HUES48 (cell line): ENCODE measurements around the gene NARS2.
"Not testable (repeated sequence)": the region's sequence is repeated elsewhere in the genome, so short reads cannot be mapped to it uniquely, and the experiment has no call there.

Experiments
- H3K27ac ChIP-seq: one replicate; pipeline ENCODE4 v1.7.0; 2013; ENCODE audit warnings: low read depth, low read length, inconsistent platforms
- H3K27me3 ChIP-seq: 2 replicates; pipeline ENCODE4 v1.6.1; 2013; ENCODE audit warnings: mild to moderate bottlenecking, low read length; ENCODE audit not compliant: control insufficient read depth, insufficient read depth
- H3K36me3 ChIP-seq: 2 replicates; pipeline ENCODE4 v1.6.1; 2013; ENCODE audit warnings: low read length; ENCODE audit not compliant: control insufficient read depth, insufficient read depth
- H3K4me1 ChIP-seq: 2 replicates; pipeline ENCODE4 v1.6.1; 2013; ENCODE audit warnings: mild to moderate bottlenecking, low read length; ENCODE audit not compliant: control insufficient read depth, insufficient read depth
- H3K4me3 ChIP-seq: 2 replicates; pipeline ENCODE4 v1.5.1; 2013; ENCODE audit warnings: mild to moderate bottlenecking, low read depth, low read length
- H3K9ac ChIP-seq: 2 replicates; pipeline ENCODE4 v1.6.1; 2013; ENCODE audit warnings: mild to moderate bottlenecking, low read depth, low read length, moderate library complexity
- H3K9me3 ChIP-seq: 2 replicates; pipeline ENCODE4 v1.6.1; 2013; ENCODE audit warnings: low read length; ENCODE audit not compliant: control insufficient read depth, insufficient read depth

Gene NARS2

GRCh38 chr11:78464787-78465168, 109.9 kb downstream of the NARS2 start:
- H3K9me3 ChIP-seq, H3K27ac ChIP-seq, H3K4me1 ChIP-seq, H3K4me3 ChIP-seq, H3K9ac ChIP-seq, H3K27me3 ChIP-seq: not testable (repeated sequence)
- peaks cover 63% of the 10 kb centered on the region for H3K36me3 ChIP-seq

- Histone ChIP-seq H3K9me3 (no peaks in the 10 kb centered on the region), H3K4me3 (no peak overlapping the region), H3K4me1 (no peaks in the 10 kb centered on the region), H3K36me3 (peaks cover 78% of the 10 kb centered on the region), H3K9ac (no peak overlapping the region), H3K27me3 (no peaks in the 10 kb centered on the region), H3K27ac (no peak overlapping the region)
These were observed 114.2 kb downstream of the NARS2 start for GRCh38 chr11:78460471-78460870.

- H3K9me3 ChIP-seq = no peaks in the 10 kb centered on the region
- H3K27ac ChIP-seq = no peak overlapping the region
- H3K36me3 ChIP-seq = peaks cover 76% of the 10 kb centered on the region
- H3K4me3 ChIP-seq = no peak overlapping the region
- no peaks in the 10 kb centered on the region for H3K27me3 ChIP-seq
- no peaks in the 10 kb centered on the region for H3K4me1 ChIP-seq
- no peak overlapping the region for H3K9ac ChIP-seq
These were observed 114.9 kb downstream of the NARS2 start for GRCh38 chr11:78459738-78460137.

- Histone ChIP-seq H3K9ac (no peak overlapping the region), H3K27me3 (no peaks in the 10 kb centered on the region), H3K9me3 (no peaks in the 10 kb centered on the region), H3K4me1 (no peaks in the 10 kb centered on the region), H3K27ac (no peak overlapping the region), H3K36me3 (peaks cover 61% of the 10 kb centered on the region), H3K4me3 (no peak overlapping the region)
These were observed 117.2 kb downstream of the NARS2 start for GRCh38 chr11:78457448-78457847.

GRCh38 chr11:78453140-78453935, 121.3 kb downstream of the NARS2 start:
- Histone ChIP-seq H3K36me3 (peaks cover 28% of the 10 kb centered on the region), H3K9me3 (no peaks in the 10 kb centered on the region), H3K4me1 (no peaks in the 10 kb centered on the region), H3K27ac (no peak overlapping the region), H3K27me3 (no peaks in the 10 kb centered on the region), H3K9ac (no peak overlapping the region), H3K4me3 (no peak overlapping the region)

- Histone ChIP-seq H3K9me3 (no peaks in the 10 kb centered on the region), H3K9ac (no peak overlapping the region), H3K4me3 (no peak overlapping the region), H3K36me3 (peaks cover 10% of the 10 kb centered on the region; the same call in 1 of the 2 replicates), H3K27ac (no peak overlapping the region), H3K4me1 (no peaks in the 10 kb centered on the region), H3K27me3 (no peaks in the 10 kb centered on the region)
These were observed 123.1 kb downstream of the NARS2 start for GRCh38 chr11:78451371-78452150.

GRCh38 chr11:78450866-78451265, 123.8 kb downstream of the NARS2 start:
- Histone ChIP-seq H3K4me1 (no peaks in the 10 kb centered on the region), H3K9me3 (no peaks in the 10 kb centered on the region), H3K4me3 (no peak overlapping the region), H3K9ac (no peak overlapping the region), H3K27me3 (no peaks in the 10 kb centered on the region), H3K36me3 (peaks cover 3% of the 10 kb centered on the region; the same call in 1 of the 2 replicates), H3K27ac (no peak overlapping the region)

GRCh38 chr11:78449866-78450265, 124.8 kb downstream of the NARS2 start:
- Histone ChIP-seq H3K27ac (no peak overlapping the region), H3K4me1 (no peaks in the 10 kb centered on the region), H3K9ac (no peak overlapping the region)

GRCh38 chr11:78446210-78446609, 128.5 kb downstream of the NARS2 start:
- H3K9ac ChIP-seq = no peak overlapping the region
- no peaks in the 10 kb centered on the region for H3K4me1 ChIP-seq
- no peak overlapping the region for H3K4me3 ChIP-seq
- H3K27me3 ChIP-seq = no peaks in the 10 kb centered on the region
- H3K36me3 ChIP-seq = peaks cover 24% of the 10 kb centered on the region
- H3K27ac ChIP-seq = no peak overlapping the region
- no peaks in the 10 kb centered on the region for H3K9me3 ChIP-seq

More at GRCh38 chr11:78449866-78450265, 124.8 kb downstream of the NARS2 start:
- no peak overlapping the region for H3K4me3 ChIP-seq
- H3K36me3 ChIP-seq = peaks cover 2% of the 10 kb centered on the region
- H3K9me3 ChIP-seq = no peaks in the 10 kb centered on the region
- no peaks in the 10 kb centered on the region for H3K27me3 ChIP-seq

- H3K4me3 ChIP-seq = no peak overlapping the region
- H3K9me3 ChIP-seq = no peaks in the 10 kb centered on the region
- peaks cover 30% of the 10 kb centered on the region for H3K36me3 ChIP-seq
- no peak overlapping the region for H3K27ac ChIP-seq
- H3K4me1 ChIP-seq = no peaks in the 10 kb centered on the region
- H3K27me3 ChIP-seq = no peaks in the 10 kb centered on the region
- H3K9ac ChIP-seq = no peak overlapping the region
These were observed 129.9 kb downstream of the NARS2 start for GRCh38 chr11:78444726-78445125.

GRCh38 chr11:78441956-78442355, 132.7 kb downstream of the NARS2 start:
- Histone ChIP-seq H3K27ac (no peak overlapping the region), H3K36me3 (peaks cover 31% of the 10 kb centered on the region)

More at GRCh38 chr11:78441956-78442355, 132.7 kb downstream of the NARS2 start:
- Histone ChIP-seq H3K9me3 (no peaks in the 10 kb centered on the region), H3K4me3 (no peak overlapping the region), H3K27me3 (no peaks in the 10 kb centered on the region), H3K9ac (no peak overlapping the region), H3K4me1 (no peaks in the 10 kb centered on the region)
